ENCODE data around the gene RC3H2. TPM values are rescaled to one million over a fixed set of nuclear protein-coding genes. Genes with fewer than 3 reads are reported as not detected.
A peak's percentile ranks its signal among the peaks of the same experiment; 100 is the strongest.
"Not testable (repeated sequence)": the region's sequence is repeated elsewhere in the genome, so short reads cannot be mapped to it uniquely, and the experiment has no call there.

RC3H2 gene
- polyA plus RNA-seq, 4 donors = 8.6 to 28.1 (median 11.0) TPM

DNA sequence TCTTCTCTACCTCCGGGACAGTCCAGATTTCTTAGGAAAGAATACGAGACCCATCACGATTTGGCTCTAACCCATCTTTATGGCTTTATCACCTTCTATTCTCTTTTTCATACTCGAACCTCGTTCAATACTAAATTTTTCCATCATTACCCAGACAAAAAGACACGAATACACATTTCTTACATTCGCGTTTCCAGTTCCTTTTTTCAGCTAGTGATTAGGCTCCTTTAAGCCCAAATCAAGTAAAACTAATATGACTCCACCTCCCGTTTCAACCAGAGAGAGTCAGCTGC, 7.5 kb upstream of the RC3H2 start:
- H3K36me3 ChIP-seq (ENCODE audit: control insufficient read depth in 3 of 3, insufficient read depth in 2 of 3, low read depth in 1 of 3, low read length in 3 of 3) = peaks cover 0 to 7% (median 3%) of the 10 kb centered on the region in 3 donors
- H3K4me1 ChIP-seq (ENCODE audit: control insufficient read depth in 3 of 3, insufficient read depth in 2 of 3, low read depth in 1 of 3, low read length in 2 of 3) = peaks cover 4 to 9% (median 5%) of the 10 kb centered on the region in 3 donors
- peak overlapping the region; percentile 72 to 86 (median 85) for H3K27ac ChIP-seq (ENCODE audit: low read depth in 1 of 3, low read length in 2 of 3)
- FAIRE-seq (no peak), DNase-seq (no peak)
- H3K9me3 ChIP-seq (ENCODE audit: control insufficient read depth in 2 of 2, insufficient read depth in 1 of 2, low read depth in 1 of 2, low read length in 1 of 2) = no peaks in the 10 kb centered on the region
- peak overlapping the region; percentile 38 to 93 (median 72) for H3K4me3 ChIP-seq (ENCODE audit: low read depth in 1 of 3, low read length in 3 of 3)
- no peaks in the 10 kb centered on the region for H3K27me3 ChIP-seq (ENCODE audit: control insufficient read depth in 3 of 3, insufficient read depth in 3 of 3, low read length in 3 of 3)
- 2% methylated on average over 9 of the region's 9 CpGs for WGBS, 3 donors

GRCh38 chr9:122906122-122906521, 963 bp upstream of the RC3H2 start:
- FAIRE-seq; H3K27ac ChIP-seq (ENCODE audit: low read depth in 1 of 3, low read length in 2 of 3); H3K36me3 ChIP-seq (ENCODE audit: control insufficient read depth in 3 of 3, insufficient read depth in 2 of 3, low read depth in 1 of 3, low read length in 3 of 3); H3K4me3 ChIP-seq (ENCODE audit: low read depth in 1 of 3, low read length in 3 of 3); DNase-seq; H3K9me3 ChIP-seq (ENCODE audit: control insufficient read depth in 2 of 2, insufficient read depth in 1 of 2, low read depth in 1 of 2, low read length in 1 of 2); H3K4me1 ChIP-seq (ENCODE audit: control insufficient read depth in 3 of 3, insufficient read depth in 2 of 3, low read depth in 1 of 3, low read length in 2 of 3); H3K27me3 ChIP-seq (ENCODE audit: control insufficient read depth in 3 of 3, insufficient read depth in 3 of 3, low read length in 3 of 3): not testable (repeated sequence)
- 93 to 98% (median 95%) methylated on average over 16 of the region's 16 CpGs for WGBS, 3 donors

DNA sequence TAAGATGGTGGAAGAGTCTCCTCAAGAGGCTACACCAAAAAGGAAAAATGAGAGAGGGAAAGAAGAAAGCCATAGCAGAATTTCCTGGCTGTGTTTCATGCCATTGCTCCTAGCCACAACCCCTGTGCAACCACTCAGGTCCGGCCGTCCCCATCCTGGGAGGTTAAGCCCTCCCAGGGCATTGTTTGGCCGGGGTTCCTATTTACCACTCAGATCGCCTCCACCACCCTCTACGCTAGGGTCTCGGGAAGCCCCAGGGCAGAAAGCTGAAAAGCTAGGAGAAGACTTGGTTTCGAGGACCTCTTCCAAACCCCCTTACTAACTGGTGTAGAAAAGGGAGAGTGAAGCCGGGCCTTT, 715 bp downstream of the RC3H2 start:
- Histone ChIP-seq H3K36me3 (ENCODE audit: control insufficient read depth in 3 of 3, insufficient read depth in 2 of 3, low read depth in 1 of 3, low read length in 3 of 3) (peaks cover 0 to 7% (median 0%) of the 10 kb centered on the region in 3 donors), H3K4me1 (ENCODE audit: control insufficient read depth in 3 of 3, insufficient read depth in 2 of 3, low read depth in 1 of 3, low read length in 2 of 3) (peaks cover 0 to 4% (median 3%) of the 10 kb centered on the region in 3 donors), H3K27me3 (ENCODE audit: control insufficient read depth in 3 of 3, insufficient read depth in 3 of 3, low read length in 3 of 3) (no peaks in the 10 kb centered on the region), H3K4me3 (ENCODE audit: low read depth in 1 of 3, low read length in 3 of 3) (peak overlapping the region; percentile 95 to 98 (median 97)), H3K9me3 (ENCODE audit: control insufficient read depth in 2 of 2, insufficient read depth in 1 of 2, low read depth in 1 of 2, low read length in 1 of 2) (no peaks in the 10 kb centered on the region), H3K27ac (ENCODE audit: low read depth in 1 of 3, low read length in 2 of 3) (peak overlapping the region; percentile 83 to 97 (median 96))
- DNase-seq (peak in 1 of 2 donors; percentile 36), FAIRE-seq (no peak)
- 0 to 1% (median 0%) methylated on average over 8 of the region's 8 CpGs for WGBS, 3 donors

DNA sequence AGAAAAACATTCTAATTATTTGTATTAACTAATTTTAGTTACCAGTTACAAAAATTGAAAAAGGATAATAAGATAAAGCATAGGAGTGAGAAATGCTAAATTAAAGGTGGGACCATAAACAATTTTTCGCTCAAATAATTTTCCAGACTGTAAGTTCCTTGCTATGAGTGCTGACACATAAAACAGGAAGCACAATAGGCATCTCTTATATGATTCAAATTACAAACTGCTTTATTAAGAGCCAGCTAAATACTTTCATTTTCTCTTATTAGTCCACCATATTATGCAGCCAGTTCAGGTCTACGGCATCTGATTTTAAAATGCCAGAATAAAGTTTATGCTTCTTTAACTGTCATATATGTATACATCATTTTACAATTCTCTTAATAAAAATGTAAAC, 4.4 kb downstream of the RC3H2 start:
- WGBS, 3 donors = 5 to 19% (median 12%) methylated on average over 2 of the region's 2 CpGs
- H3K4me1 ChIP-seq (ENCODE audit: control insufficient read depth in 3 of 3, insufficient read depth in 2 of 3, low read depth in 1 of 3, low read length in 2 of 3) = peaks cover 2 to 4% (median 3%) of the 10 kb centered on the region in 3 donors

GRCh38 chr9:122897969-122898368, 7.2 kb downstream of the RC3H2 start:
- no peak overlapping the region for H3K27ac ChIP-seq (ENCODE audit: low read depth in 1 of 3, low read length in 2 of 3)
- peaks cover 2 to 21% (median 6%) of the 10 kb centered on the region in 3 donors for H3K36me3 ChIP-seq (ENCODE audit: control insufficient read depth in 3 of 3, insufficient read depth in 2 of 3, low read depth in 1 of 3, low read length in 3 of 3)
- H3K27me3 ChIP-seq (ENCODE audit: control insufficient read depth in 3 of 3, insufficient read depth in 3 of 3, low read length in 3 of 3) = no peaks in the 10 kb centered on the region
- DNase-seq (no peak), FAIRE-seq (no peak)
- no peak overlapping the region for H3K4me3 ChIP-seq (ENCODE audit: low read depth in 1 of 3, low read length in 3 of 3)
- peaks cover 0 to 3% (median 2%) of the 10 kb centered on the region in 3 donors for H3K4me1 ChIP-seq (ENCODE audit: control insufficient read depth in 3 of 3, insufficient read depth in 2 of 3, low read depth in 1 of 3, low read length in 2 of 3)
- H3K9me3 ChIP-seq (ENCODE audit: control insufficient read depth in 2 of 2, insufficient read depth in 1 of 2, low read depth in 1 of 2, low read length in 1 of 2) = no peaks in the 10 kb centered on the region
- WGBS, 3 donors = 94 to 98% (median 97%) methylated on average over 1 of the region's 1 CpG

More for the DNA sequence above, 4.4 kb downstream of the RC3H2 start:
- Histone ChIP-seq H3K36me3 (ENCODE audit: control insufficient read depth in 3 of 3, insufficient read depth in 2 of 3, low read depth in 1 of 3, low read length in 3 of 3) (peaks cover 2 to 17% (median 6%) of the 10 kb centered on the region in 3 donors), H3K27me3 (ENCODE audit: control insufficient read depth in 3 of 3, insufficient read depth in 3 of 3, low read length in 3 of 3) (no peaks in the 10 kb centered on the region), H3K4me3 (ENCODE audit: low read depth in 1 of 3, low read length in 3 of 3) (no peak overlapping the region), H3K27ac (ENCODE audit: low read depth in 1 of 3, low read length in 2 of 3) (no peak overlapping the region), H3K9me3 (ENCODE audit: control insufficient read depth in 2 of 2, insufficient read depth in 1 of 2, low read depth in 1 of 2, low read length in 1 of 2) (no peaks in the 10 kb centered on the region)
- FAIRE-seq (no peak), DNase-seq (peak in 1 of 2 donors; percentile 54)

- WGBS, 3 donors = 40 to 70% (median 59%) methylated on average over 3 of the region's 3 CpGs
- DNase-seq (no peak), FAIRE-seq (no peak)
- no peaks in the 10 kb centered on the region for H3K9me3 ChIP-seq (ENCODE audit: control insufficient read depth in 2 of 2, insufficient read depth in 1 of 2, low read depth in 1 of 2, low read length in 1 of 2)
- H3K4me3 ChIP-seq (ENCODE audit: low read depth in 1 of 3, low read length in 3 of 3) = no peak overlapping the region
- no peaks in the 10 kb centered on the region for H3K27me3 ChIP-seq (ENCODE audit: control insufficient read depth in 3 of 3, insufficient read depth in 3 of 3, low read length in 3 of 3)
- peaks cover 5 to 29% (median 6%) of the 10 kb centered on the region in 3 donors for H3K36me3 ChIP-seq (ENCODE audit: control insufficient read depth in 3 of 3, insufficient read depth in 2 of 3, low read depth in 1 of 3, low read length in 3 of 3)
- no peaks in the 10 kb centered on the region for H3K4me1 ChIP-seq (ENCODE audit: control insufficient read depth in 3 of 3, insufficient read depth in 2 of 3, low read depth in 1 of 3, low read length in 2 of 3)
- no peak overlapping the region for H3K27ac ChIP-seq (ENCODE audit: low read depth in 1 of 3, low read length in 2 of 3)
These were observed 16.7 kb downstream of the RC3H2 start for GRCh38 chr9:122888480-122888879.

DNA sequence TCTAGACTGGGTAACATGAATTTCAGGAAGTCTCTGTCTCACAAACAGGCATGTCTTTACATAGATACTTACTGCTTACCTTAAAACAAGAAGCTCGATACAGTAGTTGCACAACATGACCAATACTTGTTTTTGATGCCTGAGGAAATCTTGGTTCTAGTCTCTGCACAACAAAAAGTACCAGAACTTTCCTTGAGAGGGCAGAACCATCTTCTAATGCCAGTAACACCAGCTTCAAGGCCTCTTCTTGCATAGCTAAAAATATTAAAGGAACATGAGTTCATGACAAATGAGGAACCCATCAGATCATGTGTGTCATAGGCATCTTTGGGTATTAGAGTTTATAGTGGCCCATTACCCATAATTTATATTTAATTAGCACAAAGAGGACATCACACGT, 22.0 kb downstream of the RC3H2 start:
- Histone ChIP-seq H3K4me3 (ENCODE audit: low read depth in 1 of 3, low read length in 3 of 3) (no peak overlapping the region), H3K27ac (ENCODE audit: low read depth in 1 of 3, low read length in 2 of 3) (no peak overlapping the region), H3K9me3 (ENCODE audit: control insufficient read depth in 2 of 2, insufficient read depth in 1 of 2, low read depth in 1 of 2, low read length in 1 of 2) (no peaks in the 10 kb centered on the region), H3K27me3 (ENCODE audit: control insufficient read depth in 3 of 3, insufficient read depth in 3 of 3, low read length in 3 of 3) (no peaks in the 10 kb centered on the region), H3K4me1 (ENCODE audit: control insufficient read depth in 3 of 3, insufficient read depth in 2 of 3, low read depth in 1 of 3, low read length in 2 of 3) (peaks cover 0 to 5% (median 0%) of the 10 kb centered on the region in 3 donors), H3K36me3 (ENCODE audit: control insufficient read depth in 3 of 3, insufficient read depth in 2 of 3, low read depth in 1 of 3, low read length in 3 of 3) (peaks cover 13 to 34% (median 15%) of the 10 kb centered on the region in 3 donors)
- 81 to 91% (median 90%) methylated on average over 2 of the region's 2 CpGs for WGBS, 3 donors
- DNase-seq (no peak), FAIRE-seq (no peak)

GRCh38 chr9:122879443-122879842, 25.7 kb downstream of the RC3H2 start:
- DNase-seq (no peak), FAIRE-seq (no peak)
- Histone ChIP-seq H3K4me1 (ENCODE audit: control insufficient read depth in 3 of 3, insufficient read depth in 2 of 3, low read depth in 1 of 3, low read length in 2 of 3) (peaks cover 0 to 5% (median 0%) of the 10 kb centered on the region in 3 donors), H3K36me3 (ENCODE audit: control insufficient read depth in 3 of 3, insufficient read depth in 2 of 3, low read depth in 1 of 3, low read length in 3 of 3) (peaks cover 26 to 37% (median 27%) of the 10 kb centered on the region in 3 donors), H3K27me3 (ENCODE audit: control insufficient read depth in 3 of 3, insufficient read depth in 3 of 3, low read length in 3 of 3) (no peaks in the 10 kb centered on the region), H3K9me3 (ENCODE audit: control insufficient read depth in 2 of 2, insufficient read depth in 1 of 2, low read depth in 1 of 2, low read length in 1 of 2) (no peaks in the 10 kb centered on the region), H3K4me3 (ENCODE audit: low read depth in 1 of 3, low read length in 3 of 3) (no peak overlapping the region), H3K27ac (ENCODE audit: low read depth in 1 of 3, low read length in 2 of 3) (no peak overlapping the region)
- 70 to 78% (median 74%) methylated on average over 2 of the region's 2 CpGs for WGBS, 3 donors

DNA sequence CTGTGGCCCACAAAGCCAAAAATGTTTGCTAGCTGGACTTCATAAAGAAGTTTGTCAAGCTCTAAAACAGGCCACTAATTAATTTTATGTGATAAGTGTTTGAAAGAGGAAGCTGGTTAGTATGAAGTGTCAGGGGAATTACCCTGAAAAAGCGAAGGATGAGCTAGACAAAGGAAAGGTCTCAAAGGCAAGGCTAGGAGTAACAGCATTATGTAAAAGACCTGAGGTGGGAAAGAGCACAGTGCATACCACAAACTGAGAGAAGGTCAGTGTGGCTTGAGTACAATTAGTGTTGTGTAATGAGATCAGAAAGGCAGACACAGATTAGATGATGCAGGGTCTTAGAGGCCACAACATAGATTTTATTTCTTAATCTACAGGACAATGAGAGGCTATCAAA, 29.6 kb downstream of the RC3H2 start:
- WGBS, 3 donors = 83 to 97% (median 88%) methylated on average over 1 of the region's 1 CpG
- Histone ChIP-seq H3K9me3 (ENCODE audit: control insufficient read depth in 2 of 2, insufficient read depth in 1 of 2, low read depth in 1 of 2, low read length in 1 of 2) (no peaks in the 10 kb centered on the region), H3K36me3 (ENCODE audit: control insufficient read depth in 3 of 3, insufficient read depth in 2 of 3, low read depth in 1 of 3, low read length in 3 of 3) (peaks cover 25 to 41% (median 27%) of the 10 kb centered on the region in 3 donors), H3K4me1 (ENCODE audit: control insufficient read depth in 3 of 3, insufficient read depth in 2 of 3, low read depth in 1 of 3, low read length in 2 of 3) (no peaks in the 10 kb centered on the region), H3K4me3 (ENCODE audit: low read depth in 1 of 3, low read length in 3 of 3) (no peak overlapping the region), H3K27ac (ENCODE audit: low read depth in 1 of 3, low read length in 2 of 3) (no peak overlapping the region), H3K27me3 (ENCODE audit: control insufficient read depth in 3 of 3, insufficient read depth in 3 of 3, low read length in 3 of 3) (no peaks in the 10 kb centered on the region)
- DNase-seq (no peak), FAIRE-seq (no peak)
